Motor neuron (in vitro differentiated cells): ENCODE measurements around the gene CCBE1. TPM values are rescaled to one million over a fixed set of nuclear protein-coding genes. Genes with fewer than 3 reads are reported as not detected.

Source experiments
- ATAC-seq, 8 experiments: fragments of 200-7000 bp; cut with Tn5 transposase; replicated peaks in 6 of 8; 2 replicates each; pipeline ENCODE4 v1.8.0; 2021; ENCODE audit warnings: mild to moderate bottlenecking in 8 of 8, moderate library complexity in 8 of 8
- H3K27ac ChIP-seq, 2 donors: fragments of 250-450 bp; sonication (Bioruptor Pico); 2 replicates each; pipeline ENCODE4 v1.9.0; 2021; ENCODE audit warnings: antibody characterized with exemption in 2 of 2, mild to moderate bottlenecking in 2 of 2, moderate library complexity in 1 of 2
- H3K4me1 ChIP-seq, 2 donors: fragments of 250-450 bp; sonication (Bioruptor Pico); replicated peaks in 1 of 2; 2 replicates each; pipeline ENCODE4 v1.6.1; 2021; ENCODE audit warnings: antibody characterized with exemption in 2 of 2, mild to moderate bottlenecking in 2 of 2, moderate library complexity in 1 of 2
- H3K4me3 ChIP-seq, 5 donors: fragments of 250-450 bp; sonication (Bioruptor Pico); 2 replicates each; pipeline ENCODE4 v1.9.0; 2021; ENCODE audit warnings: antibody characterized with exemption in 5 of 5, mild to moderate bottlenecking in 5 of 5, moderate library complexity in 4 of 5
- WGBS, 10 experiments: fragments of 450-650 bp; shearing (Covaris generic); methylation state at CpG; one replicate each; pipeline ENCODE4 v1.0.0; 2022; 5-methylcytosine and 5-hydroxymethylcytosine counted together
- in situ Hi-C, 9 experiments: fragments of 400-800 bp; cut with MboI; loops; one replicate each; pipeline ENCODE4 v1.15.0; 2021; ENCODE audit warnings: low sequenced_read_pairs in 9 of 9, low pct_unique_long_range_greater_than_20kb in 2 of 9; ENCODE audit not compliant: unreplicated experiment in 9 of 9
- total RNA-seq, 8 experiments: library from RNA; unstranded; fragments of 300-600 nt; gene quantifications; 2 replicates each; pipeline versions ENCODE4 v1.2.3 to v1.2.4, GENCODE V29; 2022

Gene CCBE1
- total RNA-seq, 8 experiments from 2014 or later: 0.04 to 5.5 (median 1.1) TPM

DNA sequence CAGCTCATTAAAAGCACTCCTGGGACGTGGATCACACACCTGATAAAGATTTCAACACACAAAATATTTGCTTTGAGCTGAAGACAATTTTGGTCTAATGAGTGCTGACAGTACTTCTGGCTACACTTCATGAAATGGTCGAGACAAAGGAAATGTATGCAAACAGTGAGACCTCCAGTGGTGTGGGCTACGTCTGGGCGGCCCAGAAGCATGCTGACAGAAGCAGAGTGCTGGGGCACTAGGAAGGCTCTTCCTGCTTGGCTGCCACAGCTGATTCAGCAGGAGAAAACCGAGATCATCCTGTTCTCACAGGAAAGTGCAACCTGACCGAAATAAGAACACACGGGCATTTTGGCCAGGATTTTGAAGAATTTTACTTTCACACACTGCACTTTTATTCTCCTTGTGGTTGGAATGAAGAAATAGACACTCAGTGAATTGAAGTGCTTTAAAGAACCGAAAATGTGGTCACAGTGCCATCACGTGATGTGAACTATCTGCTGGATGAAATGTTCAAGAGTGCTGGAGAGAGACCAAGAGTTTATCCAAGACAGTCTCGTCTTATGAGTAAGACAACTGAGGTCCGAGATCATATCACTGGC is 149.5 kb downstream of the CCBE1 start:
- ATAC-seq: peak in 2 of 8 experiments; percentile 29 to 49
- WGBS, 10 experiments: 7 to 85% (median 53%) methylated on average over 2 to 9 of the region's 11 CpGs
- Histone ChIP-seq H3K4me1 (peaks cover 0 to 15% of the 10 kb centered on the region in 2 donors), H3K27ac (no peak overlapping the region), H3K4me3 (no peak overlapping the region)
- in situ Hi-C loops: no loop called here

GRCh38 chr18:59546188-59546587 is 151.0 kb downstream of the CCBE1 start:
- H3K27ac ChIP-seq: no peak overlapping the region
- H3K4me3 ChIP-seq: no peak overlapping the region
- WGBS, 10 experiments: 10 to 90% (median 55%) methylated on average over 1 to 3 of the region's 3 CpGs; no CpG with 5 or more reads in 2 of the 10 experiments
- peak in 5 of 8 experiments; percentile 26 to 76 (median 42) for ATAC-seq
- peaks cover 0 to 15% of the 10 kb centered on the region in 2 donors for H3K4me1 ChIP-seq
- in situ Hi-C loops: no loop called here

DNA sequence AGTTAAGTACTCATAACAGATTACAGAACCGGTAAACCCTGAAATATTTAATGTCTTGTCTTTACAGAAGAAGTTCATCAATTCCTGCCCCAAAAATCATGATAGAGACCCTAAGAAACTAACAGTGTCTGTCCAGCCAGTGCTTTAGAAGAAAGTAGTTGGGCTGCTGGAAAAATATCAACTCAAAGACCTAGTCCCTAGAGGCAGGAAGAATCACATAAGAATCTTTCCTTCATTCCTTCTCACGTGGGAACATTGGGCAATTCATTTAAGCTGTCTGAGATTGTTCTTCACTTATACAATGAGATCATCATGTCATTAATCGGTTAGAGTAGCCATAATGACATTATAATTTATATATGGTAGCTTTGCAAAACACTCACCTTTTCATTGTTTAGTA is 156.4 kb downstream of the CCBE1 start:
- H3K27ac ChIP-seq: no peak overlapping the region
- no peak for ATAC-seq
- H3K4me3 ChIP-seq: no peak overlapping the region
- WGBS, 10 experiments: 16 to 100% (median 61%) methylated on average over 1 to 3 of the region's 3 CpGs
- in situ Hi-C loops: no loop called here
- peaks cover 0 to 2% of the 10 kb centered on the region in 2 donors for H3K4me1 ChIP-seq

GRCh38 chr18:59540346-59540745 is 156.9 kb downstream of the CCBE1 start:
- Histone ChIP-seq H3K4me1 (peaks cover 0 to 4% of the 10 kb centered on the region in 2 donors), H3K27ac (no peak overlapping the region), H3K4me3 (no peak overlapping the region)
- in situ Hi-C loops: no loop called here
- no peak for ATAC-seq

DNA sequence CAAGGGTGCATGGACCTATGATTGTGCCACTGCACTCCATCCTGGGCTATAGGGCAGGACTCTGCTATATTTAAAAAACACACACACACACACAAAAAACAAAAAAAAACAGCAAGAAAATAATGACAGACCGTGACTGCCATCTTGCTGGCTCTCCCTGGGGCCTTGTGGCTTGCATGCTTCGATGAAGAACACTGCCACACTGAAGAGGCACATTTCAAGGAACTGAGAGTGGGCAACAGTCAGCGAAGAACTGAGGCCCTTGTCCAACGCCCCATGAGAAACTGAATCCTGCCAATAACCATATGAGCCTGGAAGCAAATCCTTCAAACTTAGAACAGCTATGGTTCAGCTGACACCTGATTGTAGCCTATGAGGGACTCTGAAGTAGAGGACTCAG is 158.1 kb downstream of the CCBE1 start:
- Histone ChIP-seq H3K27ac (no peak overlapping the region), H3K4me1 (peaks cover 0 to 9% of the 10 kb centered on the region in 2 donors), H3K4me3 (no peak overlapping the region)
- ATAC-seq: no peak
- WGBS, 10 experiments: 50 to 100% (median 83%) methylated on average over 1 to 3 of the region's 4 CpGs; no CpG with 5 or more reads in 2 of the 10 experiments
- in situ Hi-C loops: no loop called here

DNA sequence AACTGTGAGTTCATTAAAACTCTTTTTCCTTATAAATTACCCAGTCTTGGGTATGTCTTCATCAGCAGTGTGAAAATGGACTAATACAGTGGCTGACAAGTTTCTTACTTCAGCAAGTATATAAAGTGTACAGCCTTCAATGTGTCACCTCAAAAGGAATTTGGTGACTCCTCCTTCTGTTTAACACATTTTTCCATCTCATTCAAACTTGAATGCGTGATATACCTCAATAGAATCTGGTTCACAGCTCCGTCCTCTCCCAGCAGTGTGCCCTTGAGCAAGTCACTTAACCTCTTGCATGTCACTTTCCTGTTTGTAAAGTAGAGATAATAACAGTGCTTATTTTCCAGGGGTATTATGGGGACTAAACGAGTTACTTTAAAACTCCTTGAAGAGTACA is 159.6 kb downstream of the CCBE1 start:
- Histone ChIP-seq H3K4me1 (peaks cover 0 to 9% of the 10 kb centered on the region in 2 donors), H3K27ac (no peak overlapping the region), H3K4me3 (no peak overlapping the region)
- 27 to 87% (median 71%) methylated on average over 1 to 3 of the region's 3 CpGs; no CpG with 5 or more reads in 1 of the 10 experiments for WGBS, 10 experiments
- in situ Hi-C loops: no loop called here
- ATAC-seq: peak in 2 of 8 experiments; percentile 49 to 60

DNA sequence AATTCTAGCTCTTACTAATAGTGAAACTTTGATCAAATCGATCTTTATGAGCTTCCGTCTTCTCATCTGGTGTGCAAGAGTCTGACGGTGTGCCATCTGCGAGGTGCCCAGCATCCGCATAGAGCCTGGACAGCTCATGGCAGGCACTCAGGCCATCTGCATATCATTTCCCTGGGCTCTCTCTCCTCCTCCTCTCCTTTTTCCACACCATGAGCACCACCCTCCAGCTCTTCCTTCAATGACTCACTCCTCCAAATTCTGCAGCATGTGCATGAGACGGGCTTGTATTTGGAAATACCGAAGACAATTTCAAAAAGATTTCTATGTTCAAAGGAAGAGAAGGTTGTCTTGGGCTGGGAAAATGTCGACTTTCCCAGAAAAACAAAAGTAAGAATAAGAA is 161.1 kb downstream of the CCBE1 start:
- H3K4me3 ChIP-seq: no peak overlapping the region
- no peak overlapping the region for H3K27ac ChIP-seq
- WGBS, 10 experiments: 2 to 96% (median 70%) methylated on average over 2 to 8 of the region's 8 CpGs; no CpG with 5 or more reads in 1 of the 10 experiments
- ATAC-seq: peak in 3 of 8 experiments; percentile 84 to 97 (median 85)
- in situ Hi-C loops: no loop called here
- H3K4me1 ChIP-seq: peaks cover 0 to 9% of the 10 kb centered on the region in 2 donors

GRCh38 chr18:59535055-59535454 is 162.2 kb downstream of the CCBE1 start:
- no peak overlapping the region for H3K4me3 ChIP-seq
- peak in 2 of 8 experiments; percentile 12 to 19 for ATAC-seq
- H3K27ac ChIP-seq: no peak overlapping the region
- in situ Hi-C loops: no loop called here
- 26 to 81% (median 68%) methylated on average over 4 to 6 of the region's 6 CpGs for WGBS, 10 experiments
- peaks cover 0 to 7% of the 10 kb centered on the region in 2 donors for H3K4me1 ChIP-seq

- ATAC-seq: no peak
- in situ Hi-C loops: no loop called here
- 70 to 91% (median 89%) methylated on average over 2 to 7 of the region's 8 CpGs; no CpG with 5 or more reads in 6 of the 10 experiments for WGBS, 10 experiments
- no peaks in the 10 kb centered on the region for H3K4me1 ChIP-seq
- no peak overlapping the region for H3K4me3 ChIP-seq
- H3K27ac ChIP-seq: no peak overlapping the region
Measured at GRCh38 chr18:59528866-59529265, 168.4 kb downstream of the CCBE1 start.

DNA sequence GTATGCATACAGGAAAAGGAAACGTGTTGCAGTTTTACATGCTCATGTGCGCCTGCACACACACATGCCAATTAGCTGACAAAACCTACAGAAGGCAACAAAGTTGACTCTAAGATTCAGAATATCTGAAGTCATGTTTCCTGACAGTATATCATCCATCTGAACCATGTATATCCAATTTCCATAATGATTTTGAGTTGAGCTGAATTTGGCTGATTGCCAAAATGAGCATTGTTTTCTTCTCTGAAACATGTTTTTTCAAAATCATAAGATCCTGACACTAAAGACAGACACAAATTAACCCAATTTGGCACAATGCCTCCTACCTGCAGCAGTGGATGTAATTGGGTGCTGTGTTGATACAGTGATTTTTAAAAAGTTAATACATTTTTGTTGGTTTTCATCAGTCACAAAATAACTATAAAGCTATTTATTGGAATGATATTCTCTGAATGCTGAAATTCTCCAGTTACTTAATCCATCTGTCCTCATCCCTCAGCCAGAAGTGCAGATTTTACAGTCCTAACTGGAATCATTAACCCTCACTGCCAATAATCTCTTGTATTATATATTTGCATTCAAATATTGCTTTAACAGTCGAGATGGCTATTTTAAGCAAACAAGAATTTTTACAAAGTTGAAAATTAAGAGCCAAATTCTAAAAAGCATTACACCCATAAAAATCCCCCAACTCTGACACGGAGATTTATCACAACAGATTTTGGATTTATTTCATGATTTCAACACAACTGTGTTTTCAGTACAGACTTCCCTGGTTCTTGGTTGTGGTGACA is 176.5 kb downstream of the CCBE1 start:
- H3K4me1 ChIP-seq: no peaks in the 10 kb centered on the region
- H3K4me3 ChIP-seq: no peak overlapping the region
- no peak for ATAC-seq
- H3K27ac ChIP-seq: no peak overlapping the region
- WGBS, 10 experiments: 21 to 92% (median 82%) methylated on average over 2 to 4 of the region's 4 CpGs
- in situ Hi-C loops: no loop called here

DNA sequence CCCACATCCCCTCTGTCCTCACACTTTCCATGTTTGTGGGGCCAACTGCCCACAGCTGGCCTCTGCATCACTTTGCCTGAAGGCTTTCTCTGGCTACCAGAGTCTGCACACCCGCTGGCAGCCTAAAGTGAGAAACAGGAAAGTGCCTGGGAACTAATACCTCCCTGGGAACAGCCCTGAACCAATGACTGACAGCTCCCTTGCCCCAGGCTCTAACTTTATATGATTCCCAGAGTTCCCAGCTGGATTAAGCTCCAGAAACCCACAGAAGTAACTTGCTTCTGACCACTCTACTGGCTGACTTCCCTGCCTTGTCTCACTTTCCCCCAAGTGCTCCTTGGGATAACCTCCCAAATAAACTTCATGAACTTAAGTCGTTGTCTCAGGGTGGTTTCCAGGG is 178.5 kb downstream of the CCBE1 start:
- in situ Hi-C loops: no loop called here
- WGBS, 10 experiments: 20 to 84% (median 66%) methylated on average over 1 to 2 of the region's 2 CpGs; no CpG with 5 or more reads in 4 of the 10 experiments
- no peak overlapping the region for H3K27ac ChIP-seq
- H3K4me3 ChIP-seq: no peak overlapping the region
- peaks cover 0 to 6% of the 10 kb centered on the region in 2 donors for H3K4me1 ChIP-seq
- no peak for ATAC-seq

DNA sequence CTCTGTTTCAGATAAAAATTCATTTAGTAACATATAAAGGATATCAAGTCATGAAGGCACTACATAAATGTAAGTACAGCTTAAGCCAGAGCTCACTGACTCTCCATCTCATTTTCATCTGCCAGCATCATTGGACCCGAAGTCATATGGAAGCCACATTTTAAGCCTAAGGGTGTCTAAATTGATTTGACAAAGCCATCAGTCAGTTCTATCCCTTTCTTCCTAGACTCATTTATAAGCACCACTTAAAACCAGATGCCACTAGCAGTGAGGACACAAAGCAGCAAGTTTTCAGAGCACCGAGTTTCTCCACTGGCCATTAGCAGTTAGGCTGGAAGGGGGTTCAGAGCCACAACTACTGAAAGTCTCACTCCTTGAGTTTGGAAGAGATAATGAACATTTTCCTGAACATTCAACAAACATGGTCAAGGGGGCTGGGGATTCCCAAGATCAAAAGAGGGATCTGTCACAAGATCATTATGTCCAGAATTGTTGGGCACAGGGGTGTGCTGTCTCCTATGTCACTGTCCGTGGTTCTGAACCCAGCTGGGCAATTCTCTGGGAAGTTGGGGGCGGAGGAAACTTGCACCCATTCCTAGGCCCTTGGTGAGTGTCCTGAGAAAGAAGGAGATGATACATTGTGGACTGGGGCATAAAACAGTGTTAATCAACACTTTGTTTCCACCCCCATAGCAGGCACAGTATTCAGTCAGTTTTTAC is 179.6 kb downstream of the CCBE1 start:
- in situ Hi-C loops: no loop called here
- Histone ChIP-seq H3K4me3 (no peak overlapping the region), H3K4me1 (peaks cover 0 to 6% of the 10 kb centered on the region in 2 donors), H3K27ac (no peak overlapping the region)
- ATAC-seq: peak in 2 of 8 experiments; percentile 35 to 38
- 10 to 100% (median 66%) methylated on average over 1 to 4 of the region's 4 CpGs; no CpG with 5 or more reads in 1 of the 10 experiments for WGBS, 10 experiments
